Thyroid gland (tissue), 4 donors: ENCODE data around the gene FOXK1. TPM values are rescaled to one million over a fixed set of nuclear protein-coding genes. Genes with fewer than 3 reads are reported as not detected.

ENCODE experiments used
- DNase-seq, 2 donors: peaks; one replicate each; pipeline ENCODE4 v3.0.0-alpha.2; 2019
- H3K27ac ChIP-seq, 3 donors: fragments of 200-600 bp; sonication (generic); 1 replicate in 2 of 3; 2 replicates in 1 of 3; pipeline ENCODE4 v1.5.1; 2016 to 2019; ENCODE audit warnings: mild to moderate bottlenecking in 1 of 3, moderate library complexity in 1 of 3
- H3K27me3 ChIP-seq: fragments of 200-600 bp; sonication (generic); one replicate; pipeline ENCODE4 v1.5.1; 2019
- H3K36me3 ChIP-seq, 2 donors: fragments of 200-600 bp; sonication (generic); one replicate each; pipeline ENCODE4 v1.5.1; 2016 to 2019
- H3K4me1 ChIP-seq, 2 donors: fragments of 200-600 bp; sonication (generic); one replicate each; pipeline ENCODE4 v1.5.1; 2017 to 2019
- H3K4me3 ChIP-seq, 3 donors: fragments of 200-600 bp; sonication (generic); replicated peaks in 1 of 3; 1 replicate in 2 of 3; 2 replicates in 1 of 3; pipeline ENCODE4 v1.5.1; 2016; ENCODE audit warnings: mild to moderate bottlenecking in 1 of 3
- H3K9me3 ChIP-seq: fragments of 200-600 bp; sonication (generic); one replicate; pipeline ENCODE4 v1.5.1; 2017
- POLR2A ChIP-seq, 2 donors: fragments of 450-650 bp; IDR thresholded peaks; one replicate each; pipeline ENCODE4 v1.6.1; 2017; ENCODE audit warnings: antibody characterized with exemption in 2 of 2, mild to moderate bottlenecking in 2 of 2, moderate library complexity in 1 of 2
- WGBS, 2 donors: methylation state at CpG; one replicate each; pipeline ENCODE4 v1.1.5; 2017; 5-methylcytosine and 5-hydroxymethylcytosine counted together
- intact Hi-C: fragments of 100-400 bp; cut with DNase I; formaldehyde crosslinking; loops from one replicate; pipeline ENCODE4 v1.15.1; 2023
- total RNA-seq, 4 donors: library from RNA; depleted of rRNA; stranded (reverse); fragments of >200 nt; gene quantifications; one replicate each; pipeline ENCODE4 v1.2.3, GENCODE V29; 2016
- TF ChIP-seq, protein P1 (sequence below), 6 experiments: fragments of 200-600 bp in 3 of 6; fragments of 450-650 bp in 3 of 6; sonication (generic) in 3 of 6; IDR thresholded peaks; one replicate each; pipeline ENCODE4 v1.5.1; 2016 to 2019; ENCODE audit warnings: antibody characterized with exemption in 6 of 6, mild to moderate bottlenecking in 2 of 6, inconsistent platforms in 1 of 6, moderate library complexity in 1 of 6

The FOXK1 gene
- total RNA-seq, 4 donors from 2014 or later: 15.0 to 33.0 (median 20.7) TPM

DNA sequence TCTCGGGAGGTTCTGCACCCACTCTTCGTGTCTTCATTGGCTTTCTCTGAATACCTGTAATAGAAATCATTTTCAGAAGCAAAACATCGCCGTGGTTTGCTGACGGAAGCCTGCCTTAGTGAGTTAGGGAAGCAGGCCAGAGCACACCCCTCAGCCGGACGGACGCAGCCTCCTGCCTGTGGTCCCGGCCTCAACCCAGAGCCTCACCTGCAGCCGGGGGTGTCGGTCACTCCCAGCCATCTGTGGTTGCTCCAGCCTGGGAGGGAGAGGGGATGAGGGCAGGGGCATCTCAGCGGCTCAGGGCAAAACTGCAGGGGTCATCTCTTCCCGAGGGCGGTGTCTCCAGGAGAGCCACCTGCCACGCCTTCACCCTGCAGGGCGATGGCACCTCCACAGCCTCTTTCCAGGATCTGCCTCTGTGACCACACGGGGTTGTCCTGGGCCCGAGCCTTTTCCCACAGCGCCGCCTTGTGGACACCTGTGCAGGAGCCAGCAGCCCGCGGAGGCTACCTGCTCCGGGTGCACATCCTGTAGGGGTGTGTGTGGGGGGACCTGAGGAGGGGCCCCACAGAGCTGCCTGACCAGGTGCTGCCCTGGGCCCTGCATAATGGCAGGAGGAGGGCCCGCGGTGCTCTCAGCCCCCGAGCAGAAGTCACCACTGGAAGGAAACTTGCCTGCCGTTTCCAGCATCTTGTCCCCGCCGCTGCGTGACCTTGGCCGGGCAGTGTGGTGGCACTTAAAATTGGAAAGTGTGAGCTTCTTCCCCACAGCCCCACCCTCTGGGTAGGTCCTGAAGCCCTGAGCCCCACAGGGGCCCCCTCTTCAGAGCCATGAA is 71.7 kb downstream of the FOXK1 start:
- peak; percentile 75 to 83 for DNase-seq
- WGBS, 2 donors: 70 to 82% methylated on average over 12 to 19 of the region's 31 CpGs
- intact Hi-C loops: loop anchor here (5.0 kb wide), 2 partner anchors 72 to 112 kb away; partner anchors contain the start of gene FOXK1
- no peaks in the 10 kb centered on the region for H3K27me3 ChIP-seq
- peaks cover 35 to 42% of the 10 kb centered on the region in 2 donors for H3K36me3 ChIP-seq
- no peaks in the 10 kb centered on the region for H3K9me3 ChIP-seq
- peaks cover 0 to 6% of the 10 kb centered on the region in 2 donors for H3K4me1 ChIP-seq
- H3K27ac ChIP-seq: no peak overlapping the region
- TF ChIP-seq, protein P1, sequence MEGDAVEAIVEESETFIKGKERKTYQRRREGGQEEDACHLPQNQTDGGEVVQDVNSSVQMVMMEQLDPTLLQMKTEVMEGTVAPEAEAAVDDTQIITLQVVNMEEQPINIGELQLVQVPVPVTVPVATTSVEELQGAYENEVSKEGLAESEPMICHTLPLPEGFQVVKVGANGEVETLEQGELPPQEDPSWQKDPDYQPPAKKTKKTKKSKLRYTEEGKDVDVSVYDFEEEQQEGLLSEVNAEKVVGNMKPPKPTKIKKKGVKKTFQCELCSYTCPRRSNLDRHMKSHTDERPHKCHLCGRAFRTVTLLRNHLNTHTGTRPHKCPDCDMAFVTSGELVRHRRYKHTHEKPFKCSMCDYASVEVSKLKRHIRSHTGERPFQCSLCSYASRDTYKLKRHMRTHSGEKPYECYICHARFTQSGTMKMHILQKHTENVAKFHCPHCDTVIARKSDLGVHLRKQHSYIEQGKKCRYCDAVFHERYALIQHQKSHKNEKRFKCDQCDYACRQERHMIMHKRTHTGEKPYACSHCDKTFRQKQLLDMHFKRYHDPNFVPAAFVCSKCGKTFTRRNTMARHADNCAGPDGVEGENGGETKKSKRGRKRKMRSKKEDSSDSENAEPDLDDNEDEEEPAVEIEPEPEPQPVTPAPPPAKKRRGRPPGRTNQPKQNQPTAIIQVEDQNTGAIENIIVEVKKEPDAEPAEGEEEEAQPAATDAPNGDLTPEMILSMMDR (IDR thresholded peaks at IDR 0.05): peak; percentile 67 to 93 (median 87)
- TF ChIP-seq POLR2A (IDR thresholded peaks at IDR 0.05): no peak
- H3K4me3 ChIP-seq: no peak overlapping the region

DNA sequence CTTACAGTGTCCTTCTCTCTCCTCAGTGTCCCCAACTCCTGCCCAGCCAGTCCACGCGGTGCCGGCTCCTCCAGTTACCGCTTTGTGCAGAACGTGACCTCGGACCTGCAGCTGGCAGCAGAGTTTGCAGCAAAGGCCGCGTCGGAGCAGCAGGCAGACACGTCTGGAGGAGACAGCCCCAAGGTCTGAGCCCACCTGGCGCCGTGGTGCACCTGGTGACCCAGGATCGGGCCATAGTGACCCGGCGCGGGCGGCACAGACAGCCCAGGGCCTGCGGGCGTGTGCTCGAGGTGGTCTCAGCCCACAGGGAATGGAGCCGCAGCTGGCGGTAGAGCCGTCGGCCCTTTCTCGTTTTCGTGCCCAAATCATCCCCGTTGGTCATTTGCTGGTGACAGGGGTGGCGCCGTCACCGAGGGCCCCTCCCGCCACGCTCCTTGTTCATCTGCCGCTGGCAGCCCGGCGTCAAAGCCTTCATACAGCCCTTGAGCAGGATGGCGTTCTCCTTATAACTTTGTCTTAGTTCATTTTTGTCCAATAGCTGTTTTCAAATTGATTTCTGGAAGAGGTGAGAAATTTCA is 72.4 kb downstream of the FOXK1 start:
- Histone ChIP-seq H3K4me1 (peaks cover 0 to 6% of the 10 kb centered on the region in 2 donors), H3K9me3 (no peaks in the 10 kb centered on the region), H3K4me3 (no peak overlapping the region), H3K27me3 (no peaks in the 10 kb centered on the region), H3K36me3 (peaks cover 42 to 48% of the 10 kb centered on the region in 2 donors), H3K27ac (no peak overlapping the region)
- 91 to 94% methylated on average over 21 to 35 of the region's 36 CpGs for WGBS, 2 donors
- TF ChIP-seq, protein P1 (IDR thresholded peaks at IDR 0.05): no peak
- TF ChIP-seq POLR2A (IDR thresholded peaks at IDR 0.05): no peak
- intact Hi-C loops: loop anchor here (5.0 kb wide), 2 partner anchors 72 to 112 kb away; partner anchors contain the start of gene FOXK1
- no peak for DNase-seq

DNA sequence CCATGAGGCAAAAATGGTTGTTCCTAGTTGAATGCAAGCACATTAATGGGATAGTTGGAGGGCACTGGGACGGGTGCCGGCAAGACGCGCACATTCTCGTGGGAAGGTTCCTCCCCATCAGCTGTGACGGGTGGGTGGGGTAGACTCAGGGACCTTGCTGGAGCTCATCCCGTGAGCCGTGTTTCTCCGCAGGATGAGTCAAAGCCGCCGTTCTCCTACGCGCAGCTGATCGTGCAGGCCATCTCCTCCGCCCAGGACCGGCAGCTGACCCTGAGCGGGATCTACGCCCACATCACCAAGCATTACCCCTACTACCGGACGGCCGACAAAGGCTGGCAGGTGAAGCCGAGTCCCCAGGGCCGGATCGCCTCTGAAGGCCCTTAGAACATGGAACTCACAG is 73.0 kb downstream of the FOXK1 start:
- no peak overlapping the region for H3K27ac ChIP-seq
- no peaks in the 10 kb centered on the region for H3K9me3 ChIP-seq
- H3K36me3 ChIP-seq: peaks cover 47 to 51% of the 10 kb centered on the region in 2 donors
- peaks cover 0 to 6% of the 10 kb centered on the region in 2 donors for H3K4me1 ChIP-seq
- WGBS, 2 donors: 93 to 95% methylated on average over 18 to 24 of the region's 24 CpGs
- no peaks in the 10 kb centered on the region for H3K27me3 ChIP-seq
- DNase-seq: no peak
- TF ChIP-seq POLR2A (IDR thresholded peaks at IDR 0.05): no peak
- TF ChIP-seq, protein P1 (IDR thresholded peaks at IDR 0.05): no peak
- intact Hi-C loops: no loop called here
- no peak overlapping the region for H3K4me3 ChIP-seq

DNA sequence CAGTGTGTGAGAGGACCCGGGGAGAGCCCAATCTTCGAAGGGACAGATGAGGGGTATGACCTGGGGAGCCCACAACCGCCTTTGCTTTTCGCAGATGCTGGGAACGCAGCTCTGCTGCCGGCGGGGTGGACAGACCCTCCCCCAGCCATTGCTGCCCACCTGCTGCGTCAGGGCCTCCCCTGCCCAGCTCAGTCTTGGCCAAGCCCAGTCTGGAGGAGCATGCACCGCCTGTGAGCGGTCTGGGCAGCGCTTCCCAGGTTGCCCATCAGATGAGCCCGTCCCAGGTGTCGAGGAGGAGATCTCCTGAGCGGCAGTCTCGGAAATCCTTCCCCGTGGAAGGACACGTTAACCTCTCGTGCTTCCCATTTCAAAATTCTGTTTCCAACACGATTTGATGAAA is 76.0 kb downstream of the FOXK1 start:
- H3K27me3 ChIP-seq: no peaks in the 10 kb centered on the region
- WGBS, 2 donors: 95 to 96% methylated on average over 19 of the region's 19 CpGs
- peaks cover 74% of the 10 kb centered on the region in 2 donors for H3K36me3 ChIP-seq
- TF ChIP-seq, protein P1 (IDR thresholded peaks at IDR 0.05): no peak
- no peak for TF ChIP-seq POLR2A (IDR thresholded peaks at IDR 0.05)
- H3K9me3 ChIP-seq: no peaks in the 10 kb centered on the region
- H3K4me1 ChIP-seq: peaks cover 0 to 6% of the 10 kb centered on the region in 2 donors
- no peak overlapping the region for H3K4me3 ChIP-seq
- intact Hi-C loops: no loop called here
- DNase-seq: no peak
- H3K27ac ChIP-seq: no peak overlapping the region

DNA sequence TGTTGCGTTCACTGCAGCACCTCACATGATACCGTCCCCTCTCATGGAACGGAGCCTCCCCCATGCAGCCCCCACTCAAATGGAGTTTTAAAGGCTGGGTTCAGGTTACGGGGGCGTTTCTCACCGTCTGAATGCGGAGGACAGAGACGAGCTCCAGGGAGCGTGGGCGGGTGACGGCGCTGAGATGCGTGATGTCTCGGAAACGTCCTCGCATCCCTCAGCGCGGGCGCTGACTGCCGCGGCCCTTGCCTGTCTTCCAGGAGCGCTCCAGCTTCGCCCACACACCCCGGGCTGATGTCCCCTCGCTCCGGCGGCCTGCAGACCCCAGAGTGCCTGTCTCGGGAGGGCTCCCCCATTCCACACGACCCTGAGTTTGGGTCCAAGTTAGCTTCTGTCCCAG is 76.7 kb downstream of the FOXK1 start:
- peaks cover 79 to 81% of the 10 kb centered on the region in 2 donors for H3K36me3 ChIP-seq
- intact Hi-C loops: no loop called here

More for the DNA sequence above, 76.7 kb downstream of the FOXK1 start:
- no peak for DNase-seq
- Histone ChIP-seq H3K4me3 (no peak overlapping the region), H3K27ac (no peak overlapping the region), H3K27me3 (no peaks in the 10 kb centered on the region), H3K9me3 (no peaks in the 10 kb centered on the region), H3K4me1 (peaks cover 0 to 3% of the 10 kb centered on the region in 2 donors)
- no peak for TF ChIP-seq POLR2A (IDR thresholded peaks at IDR 0.05)
- TF ChIP-seq, protein P1 (IDR thresholded peaks at IDR 0.05): no peak
- 95% methylated on average over 23 to 29 of the region's 29 CpGs for WGBS, 2 donors
